ENCODE results near the gene ABRAXAS1.
"Not testable (repeated sequence)": the region's sequence is repeated elsewhere in the genome, so short reads cannot be mapped to it uniquely, and the experiment has no call there.

Gene ABRAXAS1

DNA sequence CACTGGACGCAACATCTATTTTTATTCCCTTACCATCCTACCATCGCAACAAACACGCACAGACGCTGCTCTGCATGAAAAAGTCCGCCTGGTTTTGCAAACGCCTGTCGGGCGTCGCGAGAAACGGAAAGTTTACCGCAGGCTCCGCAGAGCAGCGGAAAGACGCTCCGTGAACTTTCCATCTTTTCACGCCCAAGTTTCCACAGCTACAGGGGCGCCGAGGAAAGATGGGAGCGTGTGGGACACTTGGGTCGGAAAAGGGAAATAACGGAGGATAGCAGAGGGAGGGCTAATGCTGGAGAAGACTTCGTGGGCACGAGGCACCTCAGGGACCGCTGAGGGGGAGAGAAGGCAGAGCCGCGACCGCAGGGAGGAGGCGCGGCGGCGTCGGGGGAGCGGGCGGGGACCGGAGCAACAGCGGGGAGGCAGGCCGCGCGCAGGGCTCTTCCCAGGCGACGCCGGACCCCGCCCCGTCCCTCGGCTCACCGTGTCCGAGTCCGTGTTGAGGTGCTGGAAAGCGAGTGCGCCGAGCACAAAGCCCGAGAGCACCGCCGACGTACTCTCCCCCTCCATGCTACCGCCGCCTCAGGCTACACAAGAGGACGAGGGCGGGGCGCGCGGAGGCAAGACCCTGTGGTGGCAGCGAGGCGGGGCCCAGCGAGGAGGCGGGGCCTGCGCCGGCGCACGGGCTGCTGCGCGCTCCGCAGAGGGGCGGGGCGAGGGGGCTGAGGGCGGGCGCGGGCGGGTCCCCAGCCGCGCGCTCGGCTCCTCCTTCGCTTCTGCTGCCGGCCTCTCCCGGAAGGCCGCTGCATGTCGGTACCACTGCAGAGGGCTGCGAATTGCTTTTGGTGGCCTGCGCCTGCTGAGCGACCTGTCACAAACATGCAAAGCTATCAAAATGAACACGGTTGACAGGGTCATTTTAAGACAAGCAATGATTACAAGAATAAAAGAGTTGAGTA lies at the start of gene ABRAXAS1:
ABRAXAS1 (minus strand) TSS at position 601 of the 962 bp plus-strand sequence; CDS start at position 573, 28 bp downstream.
- DNase-seq = peak; percentile 96

DNA sequence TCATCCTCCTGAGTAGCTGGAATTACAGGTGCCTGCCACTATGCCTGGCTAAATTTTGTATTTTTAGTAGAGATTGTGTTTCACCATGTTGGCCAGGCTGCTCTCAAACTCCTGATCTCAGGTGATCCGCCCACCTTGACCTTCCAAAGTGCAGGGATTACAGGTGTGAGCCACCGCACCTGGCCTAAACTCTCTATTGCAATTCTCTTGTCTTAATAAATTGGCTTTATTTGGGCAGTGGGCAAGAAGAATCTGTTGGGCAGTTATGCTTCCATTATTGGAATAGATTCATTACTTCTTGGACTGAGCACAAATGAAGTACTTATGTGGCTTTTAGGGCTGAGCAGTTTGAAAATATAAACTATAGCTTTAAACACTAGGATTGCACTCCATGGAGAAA lies 42.8 kb upstream of the ABRAXAS1 start:
- no peak for DNase-seq

DNA sequence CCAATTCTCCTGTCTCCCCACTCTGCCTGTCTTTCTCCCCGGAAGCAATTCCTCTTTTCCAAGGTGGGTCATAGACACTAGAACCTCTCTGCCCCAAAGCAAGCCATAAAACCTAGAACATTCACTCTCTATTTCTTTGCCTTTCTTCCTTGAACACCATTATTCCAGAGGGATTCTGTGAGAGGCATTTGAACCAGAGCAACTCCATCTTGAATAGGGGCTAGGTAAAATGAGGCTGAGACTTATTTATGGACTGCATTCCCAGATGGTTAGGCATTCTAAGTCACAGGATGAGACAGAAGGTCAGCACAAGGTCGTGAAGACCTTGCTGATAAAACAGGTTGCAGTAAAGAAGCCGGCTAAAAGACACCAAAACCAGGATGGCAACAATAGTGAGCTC lies 37.3 kb upstream of the ABRAXAS1 start:
- no peak for DNase-seq

DNA sequence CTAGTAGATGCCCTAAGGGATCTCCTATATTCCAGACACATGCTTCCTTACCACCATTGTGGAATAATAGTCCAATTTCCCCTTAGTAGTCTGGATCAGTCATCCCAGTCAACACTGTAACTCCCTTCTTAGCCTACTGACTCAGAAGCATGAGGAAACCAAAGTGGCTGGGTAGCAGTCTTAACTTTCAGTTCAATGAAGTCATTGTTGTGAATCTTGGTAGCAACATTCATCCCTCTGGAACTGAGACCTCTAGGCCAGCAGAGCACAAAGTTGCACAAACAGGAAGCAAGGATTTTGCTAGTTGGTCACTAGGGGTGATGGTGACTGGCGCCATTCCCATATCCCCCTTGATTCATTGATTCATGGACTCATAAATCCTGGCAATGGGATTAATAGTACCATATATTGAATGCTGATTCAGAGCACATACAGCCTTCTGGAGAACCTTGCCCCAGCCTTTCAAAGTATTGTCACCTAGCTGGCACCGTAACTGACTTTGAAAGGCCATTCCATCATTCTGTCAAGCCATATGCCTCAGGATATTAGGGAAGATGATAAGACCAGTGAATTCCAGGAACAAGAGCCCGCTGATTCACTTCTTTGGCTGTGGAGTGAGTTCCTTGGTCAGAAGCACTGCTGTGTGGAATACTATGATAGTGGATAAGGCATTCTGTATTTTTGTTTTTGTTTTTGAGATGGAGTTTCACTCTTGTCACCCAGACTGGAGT lies 31.3 kb upstream of the ABRAXAS1 start:
- DNase-seq = no peak

DNA sequence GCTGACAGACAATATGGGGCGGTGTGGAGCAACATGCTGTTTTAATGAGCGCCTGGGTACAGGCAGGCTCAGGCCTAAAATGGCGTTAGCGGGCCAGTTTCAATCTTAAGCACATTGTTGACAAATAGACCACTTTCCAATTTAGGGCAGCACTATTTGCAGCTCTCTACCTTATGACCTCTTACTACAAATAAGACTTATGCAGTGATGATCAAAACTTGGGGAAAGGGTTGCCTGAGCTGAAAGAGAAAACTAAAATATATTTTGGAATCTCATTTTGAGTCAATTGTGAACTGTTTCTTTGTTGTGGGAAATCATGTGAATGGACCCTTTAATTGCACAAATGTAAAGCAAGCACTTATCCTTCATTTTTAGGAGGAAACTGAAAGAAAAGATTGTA lies 25.5 kb upstream of the ABRAXAS1 start:
- no peak for DNase-seq

DNA sequence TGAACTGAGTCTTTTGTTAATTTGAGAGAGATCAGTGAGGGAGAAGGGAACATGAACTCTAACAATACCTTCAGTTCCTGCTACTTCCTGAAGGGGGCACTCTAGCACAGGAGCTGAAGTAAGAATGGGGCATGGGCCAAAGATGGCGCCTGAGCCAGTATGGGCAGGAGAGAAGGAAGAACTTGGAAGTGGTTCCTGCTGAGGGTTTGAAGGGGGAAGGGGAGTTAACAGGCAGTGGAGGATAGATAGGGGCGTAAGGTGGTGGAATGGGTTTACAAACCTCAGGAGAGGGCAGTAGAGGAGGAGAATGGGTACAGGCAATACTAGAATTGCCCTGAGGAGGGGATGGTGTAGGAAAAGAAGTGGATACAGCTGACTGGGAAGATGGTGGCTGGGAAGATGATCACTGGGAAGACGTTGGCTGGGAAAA lies 24.3 kb upstream of the ABRAXAS1 start:
- DNase-seq = peak; percentile 81

DNA sequence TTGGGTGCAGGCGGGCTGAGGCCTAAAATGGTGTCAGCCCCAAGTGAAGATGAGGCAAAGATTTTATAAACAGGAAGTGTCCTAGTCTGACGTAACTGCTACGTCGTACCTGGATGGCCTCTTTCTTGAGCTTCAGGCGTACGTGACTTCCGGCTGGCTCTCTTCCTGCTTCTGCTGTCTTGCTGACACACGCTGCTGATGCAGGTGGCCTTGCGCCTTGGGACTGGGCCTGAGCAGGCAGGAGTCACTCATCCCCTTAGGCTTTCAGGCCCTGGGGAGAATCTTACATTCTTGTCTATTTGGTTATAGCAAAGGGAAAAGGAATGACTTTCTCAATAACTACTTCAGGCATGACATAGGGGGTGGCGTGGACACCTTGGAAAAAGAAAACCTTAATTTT lies 20.1 kb upstream of the ABRAXAS1 start:
- no peak for DNase-seq

DNA sequence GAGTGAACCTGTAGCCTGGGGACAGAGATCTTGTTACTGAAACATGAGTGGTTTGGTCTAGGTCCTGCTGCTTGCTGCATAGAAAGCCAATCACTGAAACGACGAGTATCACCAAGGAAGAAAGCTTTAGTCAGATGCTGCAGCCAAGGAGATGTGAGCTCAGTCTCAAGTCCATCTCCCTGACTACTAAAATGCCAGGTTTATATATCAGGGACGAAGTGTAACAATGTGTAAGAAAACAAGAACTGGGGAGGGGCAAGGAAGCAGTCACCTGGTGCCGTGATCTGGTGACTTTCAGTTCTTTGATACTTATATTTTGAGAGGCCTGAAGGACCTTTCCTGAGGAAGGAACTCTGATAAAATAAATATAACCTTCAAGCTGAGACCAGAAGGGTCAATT lies 19.6 kb upstream of the ABRAXAS1 start:
- no peak for DNase-seq

DNA sequence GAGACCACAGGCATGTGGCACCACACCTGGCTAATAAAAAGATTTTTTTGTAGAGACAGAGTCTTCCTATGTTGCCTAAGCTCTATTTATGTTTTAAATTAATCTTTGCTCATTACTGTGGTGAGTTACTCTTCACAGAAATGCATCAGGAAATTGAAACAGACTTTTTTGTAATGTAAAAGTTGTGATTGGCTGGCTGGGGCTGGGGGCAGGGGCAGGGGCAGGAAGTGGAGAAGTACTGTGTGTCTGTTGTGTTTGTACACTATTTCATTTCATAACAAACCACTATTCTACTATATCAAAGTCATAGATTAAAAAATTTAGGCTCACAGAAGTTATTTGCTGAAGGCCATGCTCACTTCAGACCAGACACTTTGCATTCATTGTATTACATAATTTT lies 19.1 kb upstream of the ABRAXAS1 start:
- no peak for DNase-seq

DNA sequence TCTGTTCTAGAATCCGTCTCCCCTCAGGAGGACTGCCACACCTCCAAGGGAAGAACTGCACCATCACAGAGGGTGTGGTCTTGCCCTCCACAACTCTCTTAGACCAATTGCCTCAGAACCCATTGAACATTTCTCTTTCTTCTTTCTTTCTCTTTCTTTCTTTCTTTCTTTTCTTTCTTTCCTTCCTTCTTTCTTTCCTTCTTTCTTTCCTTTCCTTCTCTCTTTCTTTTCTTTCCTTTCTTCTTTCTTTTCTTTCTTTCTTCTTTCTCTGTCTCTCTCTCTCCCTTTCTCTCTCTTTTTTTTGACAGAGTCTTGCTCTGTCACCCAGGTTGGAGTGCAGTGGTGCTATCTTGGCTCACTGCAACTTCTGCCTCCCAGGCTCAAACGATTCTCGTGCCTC lies 16.8 kb upstream of the ABRAXAS1 start:
- not testable (repeated sequence) for DNase-seq

DNA sequence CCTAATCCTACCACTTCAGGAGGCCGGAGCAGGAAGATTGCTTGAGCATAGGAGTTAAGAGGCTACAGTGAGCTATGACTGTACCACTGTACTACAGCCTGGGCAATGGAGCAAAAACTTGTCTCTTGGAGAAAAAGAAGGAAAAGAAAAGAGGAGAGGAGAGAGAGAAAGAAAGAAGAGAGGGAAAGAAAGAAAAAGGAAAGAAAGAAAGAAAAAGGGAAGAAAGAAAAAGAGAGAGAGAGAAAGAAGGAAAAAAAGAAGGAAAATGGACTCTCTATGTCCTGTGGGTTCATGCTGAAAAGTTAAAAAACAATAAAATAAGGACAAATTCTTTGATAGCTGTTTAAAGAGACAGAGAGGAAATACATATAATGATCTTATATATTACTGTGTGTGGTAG lies 13.3 kb upstream of the ABRAXAS1 start:
- DNase-seq = no peak

DNA sequence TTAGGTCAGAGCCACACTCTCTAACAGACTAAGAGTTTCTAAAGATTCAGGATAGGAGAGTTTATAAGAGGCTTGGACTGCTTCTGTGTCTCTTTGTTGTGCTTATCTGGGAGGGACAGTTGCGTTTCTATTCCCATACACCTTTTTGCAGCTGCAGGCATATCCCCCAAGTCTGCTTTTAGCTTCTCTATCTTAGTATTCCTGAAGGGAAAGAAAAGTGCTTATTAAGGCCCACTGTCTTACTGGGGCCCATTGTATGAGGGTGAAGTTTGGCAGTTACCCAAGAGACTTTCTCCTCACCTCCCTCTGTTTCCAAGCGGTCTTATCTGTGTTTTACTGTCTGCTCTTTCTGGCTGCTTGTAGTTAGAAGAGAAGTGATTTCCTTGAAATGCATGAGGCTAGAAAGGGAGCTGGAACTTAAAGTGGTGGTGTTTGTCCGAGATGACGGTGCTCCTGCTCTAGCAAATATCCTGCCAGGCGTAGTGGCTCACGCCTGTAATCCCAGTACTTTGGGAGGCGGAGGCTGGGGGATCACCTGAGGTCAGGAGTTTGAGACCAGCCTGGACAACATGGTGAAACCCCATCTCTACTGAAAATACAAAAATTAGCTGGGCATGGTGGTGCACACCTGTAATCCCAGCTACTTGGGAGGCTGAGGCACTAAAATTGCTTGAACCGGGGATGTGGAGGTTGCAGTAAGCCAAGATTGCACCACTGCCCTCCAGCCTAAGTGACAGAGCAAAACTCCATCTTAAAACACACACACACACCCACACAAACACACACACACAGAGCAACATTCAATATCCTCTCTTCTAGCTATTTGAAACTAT lies 11.4 kb upstream of the ABRAXAS1 start:
- DNase-seq = peak; percentile 82

DNA sequence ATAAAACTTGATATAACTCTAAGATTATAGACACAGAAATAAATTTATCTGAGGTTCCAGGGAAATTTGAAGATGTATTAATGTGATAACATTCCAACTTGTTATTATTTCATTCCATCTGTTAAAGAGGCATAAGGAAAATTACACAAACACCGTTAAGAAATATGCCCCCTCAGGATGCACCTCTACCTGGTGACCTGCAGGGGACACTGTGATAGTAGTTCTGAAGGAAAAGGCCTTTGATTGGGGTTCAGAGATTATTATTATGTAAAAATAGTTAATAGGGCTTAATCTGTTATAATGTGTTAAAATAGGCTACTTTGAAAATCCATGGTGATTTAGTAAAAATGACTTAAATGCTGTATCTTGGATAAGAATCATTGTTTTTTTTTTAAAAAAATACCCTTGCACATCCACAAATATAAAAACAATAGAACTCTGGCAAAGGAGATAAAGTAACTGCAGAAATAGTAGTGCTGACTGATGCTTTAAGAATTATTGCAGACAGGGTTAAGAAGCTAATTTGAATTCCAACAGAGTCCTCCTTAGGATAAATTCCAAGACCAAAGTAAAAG lies 6.1 kb upstream of the ABRAXAS1 start:
- DNase-seq = peak; percentile 80

DNA sequence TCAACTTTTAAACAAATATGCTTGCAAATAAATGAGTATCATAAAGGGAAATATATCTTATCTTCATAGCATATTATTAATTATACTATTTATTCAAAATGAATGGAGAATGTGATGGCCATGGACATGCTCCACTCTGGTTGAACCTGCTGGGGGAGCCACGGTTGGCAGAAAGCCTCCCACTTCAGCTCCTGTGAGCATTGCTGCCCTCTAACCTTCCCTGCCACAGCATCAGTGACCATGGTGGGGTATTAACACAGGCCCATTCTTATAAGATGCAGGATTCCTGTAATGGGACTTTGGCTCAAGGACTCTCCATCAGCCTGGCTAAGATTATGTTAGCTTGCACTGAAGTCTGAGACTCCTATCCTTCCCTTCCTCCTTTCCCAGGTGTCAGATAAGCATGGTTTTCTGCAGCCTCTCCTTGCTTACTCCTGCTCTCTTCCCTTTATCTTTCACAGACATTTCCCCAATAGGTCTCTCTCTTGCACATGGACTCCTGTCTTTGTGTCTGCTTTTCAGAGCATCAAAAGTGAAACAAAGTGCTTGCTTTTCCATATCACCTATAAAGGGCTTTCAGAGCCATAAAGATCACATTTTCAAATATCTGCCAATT lies 4.9 kb upstream of the ABRAXAS1 start:
- peak; percentile 63 for DNase-seq

DNA sequence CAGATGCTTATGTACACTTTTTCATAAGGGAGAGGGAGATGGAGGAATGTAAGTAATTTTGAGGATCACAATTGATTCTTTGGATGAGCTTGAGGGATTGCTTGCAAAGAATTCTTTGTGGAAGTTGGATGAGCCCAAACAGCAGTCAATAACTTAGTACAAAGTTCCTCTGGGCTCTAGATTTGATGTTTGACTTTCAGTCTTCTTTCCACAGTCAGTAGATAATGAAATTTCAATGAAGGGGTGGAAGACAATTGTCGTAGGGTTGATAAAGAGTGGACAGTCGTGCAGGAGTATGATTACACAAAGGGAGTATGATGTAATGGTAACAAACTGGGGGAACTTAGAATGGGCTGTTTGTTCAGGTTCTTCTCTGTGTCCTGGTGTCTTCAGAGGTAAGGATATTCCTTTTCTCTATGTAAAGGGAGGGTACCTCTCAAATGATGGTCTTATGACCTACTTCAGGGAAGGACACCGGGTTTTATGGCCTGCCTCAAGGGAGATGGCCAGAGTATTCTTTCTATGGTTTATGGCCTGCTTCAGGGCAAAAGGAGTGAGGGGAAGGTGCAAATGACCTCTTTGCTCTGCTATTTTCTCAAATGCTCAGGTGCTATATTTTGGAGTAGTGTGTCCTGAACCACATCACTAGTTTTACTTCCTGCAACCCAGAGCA lies 1.7 kb upstream of the ABRAXAS1 start:
- DNase-seq = peak; percentile 65

DNA sequence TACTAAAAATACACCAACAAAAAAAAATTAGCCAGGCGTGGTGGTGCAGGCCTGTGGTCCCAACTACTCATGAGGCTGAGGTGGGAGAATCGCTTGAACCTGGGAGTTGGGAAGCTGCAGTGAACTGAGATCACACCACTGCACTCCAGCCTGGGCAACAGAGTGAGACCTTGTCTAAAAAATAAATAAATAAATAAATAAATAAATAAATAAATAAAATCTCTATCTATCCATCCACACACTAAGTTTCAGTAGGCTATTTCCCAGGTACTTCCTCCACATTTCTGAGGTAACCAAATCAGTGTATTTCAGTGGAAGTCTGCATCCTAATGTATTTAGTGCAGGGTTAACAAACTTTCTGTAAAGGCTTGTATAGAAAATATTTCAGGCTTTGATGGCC lies 10.9 kb downstream of the ABRAXAS1 start:
- DNase-seq = no peak

DNA sequence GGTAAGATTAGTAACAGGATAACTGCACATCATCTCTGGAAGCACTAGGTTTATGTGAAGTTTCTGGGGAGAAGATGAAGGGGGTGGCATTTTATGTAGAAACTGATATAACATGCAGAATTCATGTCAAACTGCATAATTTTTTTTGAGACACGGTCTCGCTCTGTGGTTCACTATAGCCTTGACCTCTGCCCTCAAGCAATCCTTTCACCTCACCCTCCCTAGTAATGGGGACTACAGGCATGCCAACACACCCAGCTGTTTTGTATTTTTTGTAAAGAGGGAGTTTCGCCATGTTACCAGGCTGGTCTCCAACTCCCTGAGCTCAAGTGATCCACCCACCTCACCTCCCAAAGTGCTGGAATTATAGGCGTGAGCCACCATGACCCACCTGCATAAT lies 11.5 kb downstream of the ABRAXAS1 start:
- no peak for DNase-seq

DNA sequence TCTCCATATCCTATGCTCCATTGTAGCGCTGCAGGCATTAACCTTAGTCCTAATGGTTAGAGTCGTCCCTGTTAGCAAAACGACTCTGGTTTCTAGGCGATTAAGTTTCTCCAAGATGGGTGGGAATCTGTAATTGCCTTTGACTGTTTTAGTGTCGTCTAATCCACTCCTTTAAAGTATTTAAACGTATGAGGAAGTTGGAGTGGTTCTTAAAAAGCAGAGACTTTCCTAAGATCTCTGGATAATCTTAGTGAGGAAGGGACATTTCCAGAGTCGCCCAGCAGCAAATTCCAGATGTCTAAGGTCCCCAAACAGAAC lies 28.8 kb downstream of the ABRAXAS1 start:
- DNase-seq = no peak

DNA sequence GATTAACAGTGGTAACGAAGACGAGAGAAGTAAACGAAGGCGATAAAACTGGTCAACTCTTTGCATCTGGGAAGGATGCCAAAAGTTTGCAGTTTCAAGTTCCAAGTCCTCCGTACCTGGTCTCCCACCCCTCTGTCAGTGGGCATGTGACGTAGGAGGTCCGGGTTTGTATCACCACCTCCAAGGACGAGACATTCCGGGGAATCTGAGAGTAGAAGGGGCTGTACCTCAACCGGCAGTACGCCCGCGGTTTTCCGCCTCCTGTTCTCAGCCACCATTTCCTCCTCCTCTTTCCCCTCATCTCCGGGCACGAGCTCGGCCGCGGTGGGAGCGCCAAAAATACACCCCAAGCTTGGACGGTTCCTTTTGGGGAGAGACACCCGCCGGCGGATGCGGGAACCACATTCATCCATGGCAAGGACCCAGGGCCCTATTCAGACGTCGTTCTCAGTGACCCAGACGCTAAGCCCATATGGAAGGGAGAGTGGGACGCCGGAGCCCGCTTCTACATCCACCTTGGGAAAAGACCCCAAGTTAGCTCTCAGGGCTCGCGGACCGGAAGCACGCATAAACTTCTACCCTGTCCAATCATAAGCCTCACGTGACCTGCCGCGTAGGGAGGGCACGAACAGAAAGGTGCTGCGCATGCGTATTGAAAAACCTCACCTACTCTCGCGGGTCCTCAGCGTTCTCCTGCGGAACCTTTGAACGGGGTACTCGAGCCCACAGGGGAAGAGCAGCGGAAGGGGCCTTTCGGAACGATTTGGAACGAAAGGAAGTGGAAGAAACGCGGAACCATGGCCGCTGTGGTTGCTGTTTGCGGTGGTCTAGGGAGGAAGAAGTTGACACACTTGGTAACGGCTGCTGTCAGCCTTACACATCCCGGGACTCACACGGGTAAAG lies 29.4 kb downstream of the ABRAXAS1 start, which contains the start of the genes HELQ and MRPS18C:
HELQ (minus strand) TSS at position 543 of the 903 bp plus-strand sequence; CDS start at position 413, 130 bp downstream.
MRPS18C (plus strand) TSS at position 778 of the 903 bp plus-strand sequence; CDS start at position 798, 20 bp downstream.
- DNase-seq = peak; percentile 100

DNA sequence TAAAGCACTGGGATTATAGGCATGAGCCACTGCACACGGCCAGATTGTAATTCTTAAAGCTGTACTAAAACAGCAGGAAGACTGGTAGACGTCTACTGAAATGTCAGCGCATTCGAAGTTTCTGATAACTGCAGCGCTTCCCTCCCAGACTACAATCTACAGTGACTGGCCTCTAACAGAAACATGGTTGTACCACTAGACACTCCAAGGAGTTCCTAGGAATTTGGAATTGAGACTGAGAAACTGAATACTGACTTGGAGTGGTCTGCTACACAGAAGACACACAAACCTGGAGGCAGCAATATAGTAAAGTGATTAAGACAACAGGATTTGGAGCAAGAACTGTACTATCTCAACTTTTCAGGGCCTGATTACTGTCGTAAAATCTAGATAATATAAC lies 30.2 kb downstream of the ABRAXAS1 start:
- DNase-seq = peak; percentile 53

All from hematopoietic multipotent progenitor cell treated with erythropoietin and hydrocortisone succinate and interleukin-3 and kit ligand, for 6 days (in vitro differentiated cells).